Spleen (tissue), 11 donors: ENCODE results near the gene PACSIN2. TPM values are rescaled to one million over a fixed set of nuclear protein-coding genes. Genes with fewer than 3 reads are reported as not detected.

Experiments
- DNase-seq: peaks from one replicate; pipeline ENCODE4 v3.0.0-alpha.2; 2020
- H3K27ac ChIP-seq, 8 donors: fragments of 200-600 bp; sonication (generic) in 7 of 8; 1 replicate in 4 of 8; 2 replicates in 4 of 8; pipeline versions ENCODE4 v1.5.0 to v1.8.0; 2016 to 2021; ENCODE audit warnings: inconsistent platforms in 4 of 8, mild to moderate bottlenecking in 4 of 8, moderate library complexity in 1 of 8
- H3K27me3 ChIP-seq, 7 donors: fragments of 200-600 bp; sonication (generic) in 6 of 7; replicated peaks in 1 of 7; 1 replicate in 4 of 7; 2 replicates in 3 of 7; pipeline versions ENCODE4 v1.5.0 to v1.8.0; 2016 to 2021; ENCODE audit warnings: inconsistent platforms in 3 of 7, mild to moderate bottlenecking in 1 of 7
- H3K36me3 ChIP-seq, 6 donors: fragments of 200-600 bp; sonication (generic) in 5 of 6; 1 replicate in 4 of 6; 2 replicates in 2 of 6; pipeline versions ENCODE4 v1.5.0 to v1.8.0; 2016 to 2021; ENCODE audit warnings: inconsistent platforms in 2 of 6
- H3K4me1 ChIP-seq, 6 donors: fragments of 200-600 bp; sonication (generic) in 5 of 6; 1 replicate in 3 of 6; 2 replicates in 3 of 6; pipeline versions ENCODE4 v1.5.0 to v1.8.0; 2016 to 2021; ENCODE audit warnings: inconsistent platforms in 3 of 6
- H3K4me3 ChIP-seq, 8 donors: fragments of 200-600 bp; sonication (generic) in 7 of 8; 1 replicate in 4 of 8; 2 replicates in 4 of 8; pipeline versions ENCODE4 v1.5.0 to v1.8.0; 2016 to 2021; ENCODE audit warnings: inconsistent platforms in 4 of 8, mild to moderate bottlenecking in 4 of 8, moderate library complexity in 2 of 8
- H3K9me3 ChIP-seq, 8 donors: fragments of 200-600 bp; sonication (generic) in 7 of 8; 1 replicate in 4 of 8; 2 replicates in 4 of 8; pipeline versions ENCODE4 v1.5.0 to v1.8.0; 2016 to 2021; ENCODE audit warnings: inconsistent platforms in 4 of 8
- POLR2A ChIP-seq, 3 donors: fragments of 450-650 bp; IDR thresholded peaks; one replicate each; pipeline ENCODE4 v1.5.1; 2017; ENCODE audit warnings: antibody characterized with exemption in 3 of 3, mild to moderate bottlenecking in 1 of 3
- POLR2AphosphoS5 ChIP-seq, 3 donors: sonication (generic); formaldehyde crosslinking; IDR thresholded peaks; one replicate each; pipeline ENCODE4 v1.5.1; 2017; ENCODE audit warnings: antibody characterized with exemption in 3 of 3
- WGBS, 5 donors: extraction: QIAGEN DNeasy Blood & Tissue Kit in 3 of 5; methylation state at CpG; one replicate each; pipeline versions ENCODE4 v1.1.5 to v1.1.7; 2013 to 2018; 5-methylcytosine and 5-hydroxymethylcytosine counted together
- intact Hi-C: fragments of 100-400 bp; cut with DNase I; formaldehyde crosslinking; loops from one replicate; pipeline ENCODE4 v1.15.0; 2023; ENCODE audit warnings: low total_unique reads
- polyA plus RNA-seq, 3 donors: library from polyadenylated mRNA; stranded (reverse); fragments of 200-250 nt; gene quantifications; one replicate each; pipeline ENCODE4 v1.2.1, GENCODE V29; 2013
- total RNA-seq, 7 donors: library from RNA; depleted of rRNA in 3 of 7; stranded (reverse); fragments of >200 nt in 3 of 7; fragmentation: NEBNext Ultra II Directional in 4 of 7; extraction: Animal tissue kit (Norgen Biotek cat#: 25700) in 4 of 7; gene quantifications; one replicate each; pipeline versions ENCODE4 v1.1.0 to v1.2.1, GENCODE V29; 2016 to 2021
- TF ChIP-seq, protein P1 (sequence below), 11 experiments: fragments of 200-600 bp in 7 of 11; fragments of 450-650 bp in 4 of 11; sonication (generic) in 4 of 11; IDR thresholded peaks in 8 of 11; conservative IDR thresholded peaks in 3 of 11; 1 replicate in 7 of 11; 2 replicates in 4 of 11; pipeline versions ENCODE4 v1.4.0 to v1.8.0; 2016 to 2021; ENCODE audit warnings: antibody characterized with exemption in 11 of 11, inconsistent platforms in 4 of 11, mild to moderate bottlenecking in 1 of 11
- donor health status: healthy with polysubstance abuse.
- donor health status: DM: no; HTN: no; CAD: no; lungs with moderate emphysema.
- donor health status: DM: no; HTN: no; CAD: no.
- donor health status: Bipolar disorder and iron deficiency.
- donor health status: healthy.
- donor health status: DM: no; HTN: no; CAD: no.
- donor health status: DM: yes; HTN: yes; CAD: no.

The PACSIN2 gene
- total and polyA plus RNA-seq, 10 donors = 24.2 to 98.1 (median 64.2) TPM

DNA sequence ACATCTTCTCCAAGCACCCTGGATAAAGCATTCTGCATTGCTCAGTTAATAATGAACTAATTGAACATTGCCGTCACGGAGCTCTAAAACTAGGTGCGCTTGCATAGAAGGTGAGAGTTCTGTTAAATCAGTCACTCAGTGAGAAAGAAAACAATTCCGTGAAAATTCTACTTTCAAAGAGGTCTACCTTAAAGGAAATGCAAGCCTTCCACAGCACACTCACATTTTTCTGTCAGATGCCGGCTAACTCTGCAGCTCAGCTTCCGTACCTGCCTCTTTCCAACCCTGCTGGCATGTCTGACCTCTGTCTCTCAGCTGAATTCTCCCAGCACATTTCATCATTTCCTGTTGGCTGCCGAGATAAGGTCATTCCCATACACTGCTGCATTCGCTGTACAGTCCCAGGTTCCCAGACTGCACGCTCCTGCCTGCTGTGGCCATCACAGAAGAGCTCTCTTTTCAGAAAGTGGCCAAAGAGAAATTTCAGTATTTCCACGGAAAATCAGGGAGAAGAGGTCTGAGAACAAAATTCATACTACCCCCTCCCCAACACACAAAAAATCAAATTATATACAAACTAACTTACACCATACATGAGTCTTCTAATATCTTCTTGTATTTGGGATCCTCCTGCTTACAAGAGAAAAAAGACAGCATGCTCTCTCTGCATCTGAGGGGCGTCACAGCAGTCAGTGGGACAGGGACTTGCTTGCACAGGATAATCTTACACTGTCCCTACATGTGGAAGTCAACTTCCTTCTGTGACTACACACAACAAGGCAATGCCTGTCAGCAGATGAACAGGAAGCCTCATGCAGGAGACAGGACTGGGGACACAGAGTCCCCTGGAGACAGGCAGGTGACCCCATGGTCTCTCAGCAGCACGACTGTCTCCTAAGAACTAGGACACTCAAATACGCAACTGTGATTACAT, 55.1 kb downstream of the PACSIN2 start:
- no peaks in the 10 kb centered on the region for H3K9me3 ChIP-seq
- H3K4me1 ChIP-seq = peaks cover 14 to 88% (median 50%) of the 10 kb centered on the region in 6 donors
- H3K36me3 ChIP-seq = peaks cover 0 to 18% (median 0%) of the 10 kb centered on the region in 6 donors
- TF ChIP-seq, protein P1, sequence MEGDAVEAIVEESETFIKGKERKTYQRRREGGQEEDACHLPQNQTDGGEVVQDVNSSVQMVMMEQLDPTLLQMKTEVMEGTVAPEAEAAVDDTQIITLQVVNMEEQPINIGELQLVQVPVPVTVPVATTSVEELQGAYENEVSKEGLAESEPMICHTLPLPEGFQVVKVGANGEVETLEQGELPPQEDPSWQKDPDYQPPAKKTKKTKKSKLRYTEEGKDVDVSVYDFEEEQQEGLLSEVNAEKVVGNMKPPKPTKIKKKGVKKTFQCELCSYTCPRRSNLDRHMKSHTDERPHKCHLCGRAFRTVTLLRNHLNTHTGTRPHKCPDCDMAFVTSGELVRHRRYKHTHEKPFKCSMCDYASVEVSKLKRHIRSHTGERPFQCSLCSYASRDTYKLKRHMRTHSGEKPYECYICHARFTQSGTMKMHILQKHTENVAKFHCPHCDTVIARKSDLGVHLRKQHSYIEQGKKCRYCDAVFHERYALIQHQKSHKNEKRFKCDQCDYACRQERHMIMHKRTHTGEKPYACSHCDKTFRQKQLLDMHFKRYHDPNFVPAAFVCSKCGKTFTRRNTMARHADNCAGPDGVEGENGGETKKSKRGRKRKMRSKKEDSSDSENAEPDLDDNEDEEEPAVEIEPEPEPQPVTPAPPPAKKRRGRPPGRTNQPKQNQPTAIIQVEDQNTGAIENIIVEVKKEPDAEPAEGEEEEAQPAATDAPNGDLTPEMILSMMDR (IDR thresholded peaks at IDR 0.05 in 8 of 11, conservative IDR thresholded peaks at IDR 0.05 in 3 of 11) = no peak
- peak in 1 of 3 donors; percentile 63 for TF ChIP-seq POLR2AphosphoS5 (IDR thresholded peaks at IDR 0.05)
- no peak for DNase-seq
- 30 to 46% (median 36%) methylated on average over 13 of the region's 13 CpGs for WGBS, 5 donors
- intact Hi-C loops = no loop called here
- no peaks in the 10 kb centered on the region for H3K27me3 ChIP-seq
- peak overlapping the region in 7 of 8 donors; percentile 10 to 78 (median 57) for H3K27ac ChIP-seq
- peak overlapping the region in 4 of 8 donors; percentile 6 to 38 (median 20) for H3K4me3 ChIP-seq

GRCh38 chr22:42958937-42959336, 56.0 kb downstream of the PACSIN2 start:
- Histone ChIP-seq H3K27ac (peak overlapping the region in 3 of 8 donors; percentile 57 to 78 (median 65)), H3K4me1 (peaks cover 14 to 83% (median 48%) of the 10 kb centered on the region in 6 donors)

DNA sequence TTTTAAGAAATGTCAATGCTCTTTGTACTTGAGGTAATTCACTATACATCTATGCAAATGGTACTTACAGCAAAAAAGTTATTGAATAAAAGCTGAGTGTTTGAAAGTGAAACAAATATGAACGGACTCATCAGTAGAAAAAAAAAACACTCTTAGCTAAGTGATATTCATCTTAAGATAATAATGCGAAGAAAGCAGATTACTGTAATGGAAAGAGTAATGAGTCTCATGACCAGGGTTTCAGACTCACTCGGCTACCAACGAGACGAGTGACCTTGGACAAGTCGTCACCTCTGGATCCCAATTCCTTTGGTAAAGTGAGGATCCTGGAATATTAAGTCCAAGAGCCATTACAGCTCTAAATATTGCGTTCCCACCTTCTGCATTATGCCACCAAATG, 57.0 kb downstream of the PACSIN2 start:
- H3K9me3 ChIP-seq = no peaks in the 10 kb centered on the region
- peaks cover 0 to 6% (median 0%) of the 10 kb centered on the region in 6 donors for H3K36me3 ChIP-seq
- DNase-seq = no peak
- 72 to 85% (median 82%) methylated on average over 7 of the region's 7 CpGs for WGBS, 5 donors
- H3K4me1 ChIP-seq = peaks cover 14 to 80% (median 44%) of the 10 kb centered on the region in 6 donors
- H3K27me3 ChIP-seq = no peaks in the 10 kb centered on the region
- TF ChIP-seq, protein P1 (IDR thresholded peaks at IDR 0.05 in 8 of 11, conservative IDR thresholded peaks at IDR 0.05 in 3 of 11) = no peak
- no peak for TF ChIP-seq POLR2AphosphoS5 (IDR thresholded peaks at IDR 0.05)
- no peak for TF ChIP-seq POLR2A (IDR thresholded peaks at IDR 0.05)
- H3K27ac ChIP-seq = peak overlapping the region in 1 of 8 donors; percentile 78
- H3K4me3 ChIP-seq = no peak overlapping the region
- intact Hi-C loops = no loop called here

More at GRCh38 chr22:42958937-42959336, 56.0 kb downstream of the PACSIN2 start:
- H3K36me3 ChIP-seq = peaks cover 0 to 14% (median 0%) of the 10 kb centered on the region in 6 donors
- intact Hi-C loops = no loop called here
- DNase-seq = no peak
- 80 to 88% (median 85%) methylated on average over 6 of the region's 6 CpGs for WGBS, 5 donors
- H3K9me3 ChIP-seq = no peaks in the 10 kb centered on the region
- no peak for TF ChIP-seq POLR2AphosphoS5 (IDR thresholded peaks at IDR 0.05)
- TF ChIP-seq, protein P1 (IDR thresholded peaks at IDR 0.05 in 8 of 11, conservative IDR thresholded peaks at IDR 0.05 in 3 of 11) = no peak
- no peaks in the 10 kb centered on the region for H3K27me3 ChIP-seq
- peak overlapping the region in 3 of 8 donors; percentile 17 to 38 (median 24) for H3K4me3 ChIP-seq

DNA sequence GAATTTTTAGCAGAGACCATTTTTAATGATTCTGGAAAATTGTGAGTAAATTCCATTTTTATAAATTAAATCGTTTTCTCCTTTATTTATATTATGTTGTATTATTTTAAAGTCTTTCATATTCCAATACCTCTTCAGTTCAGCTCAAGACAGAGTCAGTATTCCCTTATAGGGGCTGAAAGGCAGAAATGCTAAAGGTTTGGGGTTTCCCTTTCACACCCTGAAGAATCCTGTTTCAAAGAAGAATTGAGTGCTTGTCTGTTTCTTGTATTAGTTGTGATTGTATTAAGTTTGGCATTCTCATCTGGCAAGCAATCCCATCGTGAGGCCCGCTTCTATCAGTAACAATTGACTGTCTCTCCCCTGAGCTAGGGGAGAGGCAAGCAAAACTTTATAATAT, 57.4 kb downstream of the PACSIN2 start:
- Histone ChIP-seq H3K9me3 (no peaks in the 10 kb centered on the region), H3K36me3 (peaks cover 0 to 6% (median 0%) of the 10 kb centered on the region in 6 donors), H3K27me3 (no peaks in the 10 kb centered on the region), H3K27ac (no peak overlapping the region), H3K4me3 (no peak overlapping the region), H3K4me1 (peaks cover 14 to 76% (median 42%) of the 10 kb centered on the region in 6 donors)
- intact Hi-C loops = no loop called here
- WGBS, 5 donors = 87 to 95% (median 91%) methylated on average over 3 of the region's 3 CpGs
- DNase-seq = no peak
- TF ChIP-seq POLR2AphosphoS5 (IDR thresholded peaks at IDR 0.05) (no peak), POLR2A (IDR thresholded peaks at IDR 0.05) (no peak)
